Stimulated activated CD8-positive, alpha-beta memory T cell treated with anti-CD3 and anti-CD28 coated beads, Interleukin-4, amount 100 ng/mL, for 24 hours (primary cell): ENCODE measurements around the gene C8A.

ENCODE experiments used
- DNase-seq: peaks from one replicate; pipeline ENCODE4 v3.0.0-alpha.2; 2020; ENCODE audit warnings: low read depth

The C8A gene

DNA sequence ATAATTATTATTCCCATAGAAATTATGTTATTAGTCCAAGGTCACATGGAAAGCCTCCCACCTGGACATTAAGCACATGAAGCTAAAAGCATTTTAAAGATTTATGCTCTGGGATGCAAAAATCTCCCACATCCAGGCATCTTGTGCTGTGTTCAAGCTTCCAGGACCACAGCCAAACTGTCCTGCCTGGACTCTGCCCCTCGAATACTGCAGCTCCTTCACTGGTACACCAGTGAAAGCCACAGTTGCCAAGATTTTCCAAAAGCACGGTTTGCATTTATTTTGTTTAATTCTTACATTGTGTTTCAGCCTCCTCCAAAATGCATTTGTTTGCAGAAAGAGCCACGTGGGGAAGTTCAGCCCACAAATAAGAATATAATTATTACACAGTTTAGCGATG, 72.6 kb downstream of the C8A start:
- DNase-seq, result no peak

DNA sequence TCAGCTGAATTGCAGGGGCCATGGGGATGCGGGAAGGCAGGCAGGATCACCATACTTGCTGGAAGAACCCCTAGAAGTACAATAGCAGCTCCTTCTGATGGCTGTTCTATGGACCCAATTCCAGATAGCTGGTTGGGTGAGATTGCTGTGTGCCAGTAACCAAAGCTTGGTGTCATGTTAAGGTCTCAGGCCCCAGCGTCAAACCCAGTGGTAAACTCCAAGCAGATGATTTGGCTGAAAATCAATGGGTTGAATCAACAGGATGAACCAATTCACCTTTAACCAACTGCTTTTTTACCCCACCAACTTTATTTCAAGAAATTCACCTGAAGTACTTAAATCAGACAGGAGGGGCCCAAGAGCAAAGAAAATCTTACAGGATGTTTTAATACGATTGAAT, 73.4 kb downstream of the C8A start:
- no peak for DNase-seq

DNA sequence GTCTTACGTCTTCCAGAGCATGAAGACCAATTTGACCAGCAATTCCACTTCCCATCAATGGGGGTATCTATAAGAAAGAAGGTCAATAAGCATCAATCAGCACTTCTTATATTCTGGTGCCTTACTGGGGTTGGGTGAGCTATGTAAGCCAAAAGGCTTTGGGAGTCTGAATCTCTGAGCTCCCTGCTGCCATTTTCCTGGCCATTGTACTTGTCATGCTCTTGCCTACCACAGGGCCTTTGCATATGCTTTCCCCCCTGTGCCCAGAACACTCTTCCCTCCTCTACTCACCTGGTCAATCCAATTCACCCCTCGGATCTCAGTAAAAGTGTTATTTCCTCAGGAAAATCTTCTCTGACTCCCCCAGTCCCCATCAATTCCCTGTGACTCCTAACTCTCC, 74.9 kb downstream of the C8A start:
- no peak for DNase-seq

DNA sequence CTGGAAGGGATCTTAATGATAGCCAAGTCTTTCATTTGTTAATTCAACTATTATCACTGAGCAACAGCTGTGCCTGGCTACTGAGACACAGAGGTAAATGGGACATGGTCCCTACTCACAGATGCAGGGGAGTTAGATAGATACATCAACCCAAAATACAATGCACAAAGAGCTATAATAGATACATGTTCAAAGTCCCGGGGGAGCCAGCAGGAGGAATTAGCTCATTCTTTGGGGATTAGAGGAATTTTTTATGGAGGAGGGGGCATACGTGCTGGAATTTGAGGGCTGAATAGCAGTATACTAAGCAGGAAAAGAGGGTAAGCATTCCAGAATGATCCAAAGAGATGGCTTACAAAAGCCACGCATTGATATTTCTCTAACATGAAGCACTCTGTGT, 76.6 kb downstream of the C8A start:
- no peak for DNase-seq

DNA sequence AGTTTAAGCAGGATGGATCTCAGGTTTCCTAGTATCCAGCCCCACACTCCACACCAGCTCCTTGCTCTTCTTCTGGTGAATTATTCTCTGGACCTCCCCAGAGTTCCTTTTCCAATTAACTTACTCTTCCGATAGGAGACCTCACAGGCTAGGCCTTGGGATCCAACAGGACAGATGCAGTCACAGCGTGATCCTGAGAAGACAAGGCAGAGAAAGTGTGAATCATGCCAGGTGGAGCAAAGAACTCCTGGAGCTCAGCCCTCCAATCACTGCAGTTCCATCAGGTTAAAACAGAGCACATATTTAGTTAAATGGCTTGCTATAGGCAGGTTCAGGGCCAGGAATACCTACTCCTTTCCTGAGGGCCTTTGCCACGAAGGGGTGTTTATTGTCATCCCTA, 77.1 kb downstream of the C8A start:
- DNase-seq, result no peak

DNA sequence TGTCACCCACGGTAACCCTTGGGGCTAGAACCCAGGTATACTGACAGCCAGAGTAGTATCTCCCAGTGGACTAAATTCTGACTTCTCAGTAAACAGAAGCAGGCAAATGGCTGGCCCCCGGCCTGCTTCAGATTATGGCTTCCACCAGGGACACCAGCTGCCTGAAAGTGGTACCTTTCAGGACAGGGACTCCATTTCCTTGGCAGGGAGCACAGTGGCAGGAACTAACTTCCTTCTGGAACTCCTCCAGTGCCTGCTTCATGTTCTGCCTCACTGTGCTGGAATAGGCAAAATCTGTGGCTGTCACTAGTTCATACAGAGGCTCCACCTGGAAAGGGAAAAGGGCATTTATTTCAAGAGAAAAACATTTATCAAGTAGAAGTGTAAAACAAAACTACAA, 78.6 kb downstream of the C8A start:
- no peak for DNase-seq

DNA sequence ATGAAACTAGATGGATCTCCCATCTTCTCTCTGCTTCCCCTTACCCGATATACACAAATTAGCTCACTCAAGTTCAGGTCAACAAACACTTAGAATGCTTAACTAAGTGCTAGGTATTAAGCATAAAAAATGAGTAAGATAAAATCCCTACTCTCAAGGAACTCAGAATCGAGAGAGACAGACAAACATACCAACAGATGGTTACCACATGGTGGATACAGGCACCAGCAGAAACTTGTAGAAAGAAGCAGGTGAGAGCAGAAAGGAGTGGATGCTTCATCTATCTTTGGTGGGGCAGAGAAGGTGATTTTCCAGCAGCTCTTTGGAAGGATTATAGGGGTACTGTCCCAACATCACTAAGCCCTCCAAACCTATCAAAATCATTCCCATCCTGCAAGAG, 79.0 kb downstream of the C8A start:
- no peak for DNase-seq

DNA sequence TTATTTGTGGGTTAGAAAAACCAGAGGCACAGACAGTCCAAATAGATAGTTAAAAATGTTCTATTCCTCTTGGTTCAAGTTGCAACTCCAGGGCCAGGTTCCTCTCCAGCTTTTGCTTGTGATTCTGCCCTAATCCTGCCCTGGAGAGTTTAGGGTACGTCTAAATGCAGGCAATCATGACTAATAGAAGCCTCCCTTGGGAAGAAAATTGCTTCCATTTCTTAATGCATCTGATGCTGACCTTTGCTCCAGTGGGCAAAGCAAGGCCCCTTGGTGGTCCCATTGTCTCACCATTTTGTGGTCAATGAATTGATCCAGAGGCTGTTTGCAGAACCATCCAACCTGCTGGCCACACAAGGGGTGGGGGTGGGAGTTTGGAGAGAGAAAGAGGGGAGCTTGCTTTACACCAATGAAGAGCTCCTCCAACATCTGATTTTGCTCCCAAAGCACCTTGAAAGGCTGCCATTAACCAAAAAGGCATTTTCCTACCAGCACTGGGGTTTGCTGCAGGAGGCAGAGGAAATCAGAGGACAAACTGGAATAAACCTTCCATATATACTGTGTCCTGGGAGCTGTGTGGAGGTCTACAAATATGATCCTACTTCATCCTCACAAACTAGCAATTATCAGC, 79.9 kb downstream of the C8A start:
- no peak for DNase-seq

DNA sequence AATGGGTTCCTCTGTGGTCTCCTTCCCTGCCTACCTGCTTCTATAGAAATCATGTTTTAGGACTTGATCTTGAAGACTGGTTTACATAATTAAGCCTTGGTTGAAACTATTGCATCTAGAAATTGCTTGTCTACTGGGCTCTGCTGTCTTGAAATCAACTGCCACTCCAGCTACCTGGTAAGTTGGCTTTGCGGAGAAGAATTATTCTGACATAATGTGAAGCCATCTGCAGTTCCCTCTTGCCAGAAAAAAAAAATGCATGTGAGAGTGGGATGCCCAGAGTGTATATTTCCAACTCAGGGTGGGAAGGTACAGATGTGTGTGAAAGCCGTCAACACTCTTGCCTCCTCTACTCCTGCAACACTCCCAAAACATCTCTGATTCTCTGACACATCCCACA, 84.0 kb downstream of the C8A start:
- no peak for DNase-seq

DNA sequence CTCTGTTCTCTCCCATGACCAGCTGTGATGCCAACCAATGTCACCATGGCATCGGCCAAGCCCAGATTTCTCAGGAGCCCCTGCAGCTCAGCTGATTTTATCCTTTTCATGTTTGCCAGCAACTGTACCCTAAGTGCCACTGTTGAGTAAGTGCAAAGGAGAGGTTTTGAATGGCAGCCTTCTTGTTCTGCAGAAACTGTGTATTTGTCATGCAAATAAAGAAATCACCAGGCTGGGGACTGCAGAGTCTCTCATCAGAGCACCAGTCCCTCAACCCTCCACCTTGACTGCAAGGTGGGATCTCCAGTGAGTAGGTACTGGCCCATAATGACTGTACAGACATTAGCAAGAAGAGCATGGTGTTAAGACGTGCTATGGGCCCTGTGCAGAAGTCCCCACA, 84.6 kb downstream of the C8A start:
- no peak for DNase-seq

DNA sequence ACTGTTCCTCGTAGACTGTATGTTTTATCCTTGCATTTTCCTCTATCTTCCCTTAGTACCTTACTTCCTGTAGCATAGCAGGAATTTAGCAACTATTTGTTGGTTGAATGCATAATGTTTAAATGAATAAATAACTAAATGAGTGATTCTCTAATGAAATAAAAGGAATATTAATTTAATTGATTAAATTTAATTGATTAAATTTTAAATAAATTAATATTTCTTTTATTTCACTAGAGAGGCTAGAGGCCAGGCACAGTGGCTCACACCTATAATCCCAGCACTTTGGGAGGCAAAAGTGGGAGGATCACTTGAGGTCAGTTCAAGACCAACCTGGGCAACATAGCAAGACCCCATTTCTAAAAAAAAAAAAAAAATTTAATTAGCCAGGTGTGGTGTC, 85.4 kb downstream of the C8A start:
- no peak for DNase-seq

DNA sequence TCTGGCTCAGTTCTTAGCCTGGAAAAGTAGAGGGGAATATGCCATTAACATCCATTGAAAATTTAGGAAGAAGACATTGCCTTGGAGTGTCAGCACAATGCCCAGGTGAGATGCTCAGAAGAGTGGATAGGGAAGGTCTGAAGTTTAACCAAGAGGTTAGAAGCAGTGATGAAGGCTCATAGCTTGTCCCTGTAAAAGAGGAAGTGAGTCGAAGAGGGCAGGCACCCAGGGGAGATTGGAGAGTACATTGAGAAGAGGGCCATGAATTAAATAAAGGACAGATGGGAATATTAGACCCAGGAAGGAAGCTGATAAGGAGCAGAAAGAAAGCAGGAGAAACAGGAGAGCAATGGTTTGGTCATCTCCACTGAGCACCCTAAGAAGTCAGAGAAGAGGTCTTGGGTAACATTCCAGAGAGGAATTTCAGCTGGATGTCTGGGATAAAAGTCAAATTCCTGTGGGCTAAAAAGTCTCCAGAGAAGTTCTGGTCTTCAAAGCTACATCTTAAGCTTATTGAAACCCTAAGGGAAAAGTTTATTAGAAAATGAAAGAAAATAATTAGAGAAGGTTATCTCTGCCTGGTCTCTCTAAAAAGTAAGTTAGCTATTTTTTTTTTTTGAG, 93.9 kb downstream of the C8A start:
- no peak for DNase-seq

DNA sequence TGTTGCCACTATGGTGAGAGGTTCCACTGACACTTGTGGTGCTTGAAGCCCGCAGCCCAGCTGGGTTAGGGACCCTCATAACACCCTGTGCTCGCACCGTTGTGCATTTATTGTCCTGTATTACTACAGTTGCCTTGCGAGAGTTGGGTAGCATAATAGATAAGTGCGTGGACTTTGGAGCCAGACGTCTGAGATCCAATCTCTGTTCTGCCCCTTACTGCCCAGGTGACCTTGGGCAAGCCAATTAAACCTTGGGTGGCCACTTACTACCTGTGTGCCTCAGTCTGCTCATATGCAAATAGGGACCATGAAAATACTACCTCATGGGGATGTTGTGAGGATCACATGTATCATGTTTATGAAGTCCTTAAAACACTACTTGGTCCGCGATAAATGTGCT, 97.9 kb downstream of the C8A start:
- DNase-seq, result no peak

DNA sequence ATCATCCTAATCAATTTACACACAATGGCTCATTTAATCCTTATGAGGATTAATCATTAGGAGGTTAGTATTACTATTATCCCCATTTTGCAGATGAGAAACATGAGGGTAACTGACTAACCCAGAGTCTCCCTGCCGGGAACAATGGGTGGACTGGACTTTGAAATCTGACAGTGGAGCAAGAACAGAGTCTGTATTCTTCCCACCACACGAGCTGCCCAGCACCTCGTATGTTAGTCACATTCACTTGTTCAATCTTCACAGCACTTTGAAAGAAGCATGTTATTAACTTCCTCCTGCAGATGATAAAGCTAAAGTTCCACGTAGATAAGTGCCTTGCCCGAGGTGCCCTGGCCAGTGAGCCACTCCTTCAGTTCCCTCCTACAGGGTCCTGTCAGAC, 98.8 kb downstream of the C8A start:
- no peak for DNase-seq

DNA sequence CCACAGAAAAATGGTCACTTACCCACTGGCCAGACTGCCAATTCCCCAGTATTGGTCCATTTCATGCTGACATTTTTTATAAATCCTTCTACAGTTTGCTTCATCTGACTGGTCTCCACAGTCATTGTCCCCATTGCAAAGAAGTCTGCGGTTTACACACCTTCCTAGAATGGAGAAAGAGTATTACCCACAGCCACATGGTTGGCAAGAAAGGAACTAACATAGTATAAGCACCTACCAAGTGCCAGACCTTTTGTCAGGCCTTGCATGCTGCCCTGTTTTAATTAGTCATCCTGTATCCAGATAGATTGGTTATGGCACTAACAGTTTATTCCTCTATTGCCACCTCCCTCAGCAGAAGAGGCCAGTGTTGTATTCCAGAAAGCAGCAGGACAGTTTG, 100.1 kb downstream of the C8A start:
- DNase-seq, result no peak

DNA sequence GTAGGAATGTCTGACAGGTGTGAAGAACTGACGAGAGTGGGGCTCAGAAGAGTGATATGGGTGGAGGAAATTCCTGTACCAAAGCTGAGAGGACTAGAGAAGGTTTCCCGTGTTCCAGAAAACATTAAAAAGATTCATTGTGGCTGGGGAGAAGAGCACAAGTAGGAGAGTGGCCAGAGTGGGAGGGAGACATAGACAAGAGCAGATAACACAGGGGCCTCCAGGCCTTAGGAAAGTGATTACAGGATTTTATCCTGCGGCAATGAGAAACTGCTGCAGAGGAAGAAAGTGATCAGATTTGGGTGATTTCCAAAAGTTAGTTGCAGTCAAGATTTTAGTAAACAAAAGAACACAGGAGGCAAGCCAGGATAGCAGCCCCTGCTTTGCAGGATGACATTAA, 103.3 kb downstream of the C8A start:
- no peak for DNase-seq

DNA sequence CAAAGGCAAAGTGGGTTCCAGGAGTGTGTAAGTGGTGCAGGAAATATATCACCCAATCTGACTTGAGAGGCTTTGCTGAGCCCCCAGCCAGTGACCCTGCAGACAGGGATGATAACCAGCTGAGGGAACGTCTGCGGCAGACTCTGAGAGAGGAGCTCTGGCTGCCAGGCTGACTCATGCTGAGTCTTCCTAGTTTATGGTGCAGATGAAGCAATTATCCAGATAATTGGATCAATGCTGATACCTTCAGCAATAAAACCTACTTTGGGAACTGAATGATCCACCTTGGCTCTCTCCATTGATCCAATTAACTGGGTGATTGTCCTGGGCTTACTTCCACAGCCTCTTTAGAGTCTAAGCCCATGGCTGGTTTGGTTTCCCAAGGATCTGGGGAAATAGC, 103.9 kb downstream of the C8A start:
- DNase-seq, result no peak

DNA sequence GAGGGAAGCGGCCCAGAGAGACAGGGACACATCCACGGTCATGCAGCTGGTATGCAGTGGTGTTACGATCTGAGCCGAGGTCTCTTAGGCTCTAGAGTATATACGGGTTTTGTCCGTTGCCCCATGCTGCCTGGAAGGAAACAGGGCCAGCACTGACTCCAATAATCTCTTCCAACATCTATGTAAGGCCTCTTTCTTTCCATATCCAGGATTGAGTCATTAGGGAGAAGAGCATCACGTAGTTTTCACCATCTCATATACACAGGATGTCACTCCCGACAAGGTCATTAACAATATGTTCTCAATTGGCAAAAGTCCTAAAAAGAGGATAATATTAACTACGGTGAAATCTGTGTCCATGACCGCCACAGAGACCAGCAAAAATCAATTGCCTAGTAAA, 106.8 kb downstream of the C8A start:
- DNase-seq, result no peak

DNA sequence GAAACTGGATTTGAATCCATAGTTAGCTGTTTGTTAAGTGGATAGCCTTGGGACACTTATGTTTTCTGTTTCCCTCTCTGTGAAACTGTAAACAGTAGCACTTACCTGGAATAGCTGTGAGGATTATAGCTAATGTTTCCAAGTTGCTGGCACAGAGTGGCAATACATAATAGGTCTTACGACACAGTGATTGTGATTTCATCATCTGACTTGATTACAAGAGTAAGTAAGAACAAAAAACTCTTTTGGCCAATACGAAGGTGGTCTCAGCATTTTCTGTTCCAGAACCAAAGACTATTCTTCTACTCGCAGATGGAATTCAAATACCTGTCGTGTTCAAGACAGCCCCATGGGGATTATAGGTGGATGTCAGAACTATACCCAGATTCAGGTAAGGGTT, 109.1 kb downstream of the C8A start:
- no peak for DNase-seq

DNA sequence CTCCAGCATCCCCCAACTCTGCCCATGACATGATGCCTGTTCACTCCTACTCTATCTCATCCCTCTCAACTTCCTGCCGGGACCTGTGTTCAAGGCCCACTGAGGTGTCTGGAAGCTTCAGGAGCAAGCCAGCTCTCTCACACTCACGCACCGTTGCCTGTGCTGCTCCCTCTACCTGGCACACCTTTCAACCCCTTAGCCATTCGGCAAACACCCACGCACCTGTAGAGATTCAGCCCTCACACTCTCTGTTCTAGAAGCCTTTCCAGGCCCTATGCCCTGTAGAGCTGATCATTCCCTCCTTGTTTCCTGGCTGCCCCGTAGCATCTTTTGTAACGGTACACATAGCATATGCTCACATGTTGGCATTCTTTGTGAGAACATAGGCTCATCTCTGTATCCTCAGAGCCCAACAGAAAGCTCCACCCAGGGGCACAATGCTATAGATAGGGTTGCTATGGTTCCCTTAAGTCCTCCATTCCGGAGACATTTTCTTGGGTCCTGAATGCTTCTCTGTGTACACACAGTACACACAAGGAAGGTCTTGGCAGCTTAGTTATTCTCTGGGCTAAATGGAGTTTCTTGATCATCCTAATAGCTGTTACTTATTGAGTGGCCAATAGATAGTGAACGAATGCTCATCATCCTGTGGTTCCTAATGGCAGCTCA, 109.9 kb downstream of the C8A start:
- DNase-seq, result no peak

DNA sequence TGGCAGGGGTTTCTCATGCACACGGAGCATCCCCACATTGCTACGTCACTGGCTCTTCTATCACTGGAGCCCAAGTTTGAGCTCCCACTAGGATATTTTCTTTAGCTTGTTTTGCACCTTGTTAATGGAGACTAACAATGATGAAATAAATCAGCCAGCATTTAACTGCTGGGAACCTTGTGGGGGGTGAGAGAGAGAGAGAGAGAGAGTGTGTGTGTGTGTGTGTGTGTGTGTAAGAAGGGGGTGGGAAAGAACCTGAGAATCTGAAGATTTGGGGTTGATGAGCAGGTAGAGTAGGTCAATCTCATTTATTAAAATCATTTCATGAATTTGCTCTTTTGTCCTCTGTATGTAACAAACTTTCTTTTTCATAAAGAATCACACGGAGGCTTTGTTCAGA, 110.6 kb downstream of the C8A start:
- DNase-seq, result no peak

DNA sequence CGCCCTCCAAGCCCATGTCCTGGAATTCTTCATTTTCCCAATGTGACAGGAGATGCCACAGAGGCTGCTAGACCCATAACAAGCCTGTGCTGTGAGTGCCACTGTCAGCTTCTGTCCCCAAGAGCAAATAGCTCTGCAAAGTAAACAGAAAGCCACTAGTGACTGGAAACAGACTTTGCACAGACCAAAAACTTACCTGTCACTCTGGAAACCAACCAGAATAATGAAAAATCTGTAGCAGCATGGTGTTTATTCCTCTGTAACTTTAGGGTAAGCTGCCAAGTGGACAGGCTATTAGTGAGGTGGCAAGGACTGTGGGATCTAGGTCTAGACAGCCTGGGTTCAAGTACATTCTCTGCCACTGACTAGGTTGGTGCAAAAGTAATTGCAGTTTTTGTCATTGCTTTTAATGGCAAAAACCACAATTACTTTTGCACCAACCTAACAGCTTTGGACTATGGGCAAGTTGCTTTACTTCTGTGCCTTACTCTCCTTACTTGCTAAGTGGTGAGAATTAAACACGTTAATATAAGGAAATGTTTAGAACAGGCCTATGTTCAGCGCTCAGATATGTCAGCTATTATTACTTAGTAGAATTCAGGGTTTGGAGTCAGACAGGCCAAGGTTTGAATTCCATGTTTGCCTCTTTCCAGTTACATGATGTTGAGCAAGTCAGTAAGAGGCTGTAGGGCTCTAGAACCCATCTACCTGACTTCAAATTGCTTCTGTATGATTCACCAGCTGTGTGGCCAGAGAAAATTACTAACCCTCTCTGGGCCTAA, 111.5 kb downstream of the C8A start, which contains the start of gene C8B:
TSS of gene C8B (minus strand) at position 100 of the 782 bp plus-strand sequence. CDS start at position 33, 67 bp downstream.
- no peak for DNase-seq

DNA sequence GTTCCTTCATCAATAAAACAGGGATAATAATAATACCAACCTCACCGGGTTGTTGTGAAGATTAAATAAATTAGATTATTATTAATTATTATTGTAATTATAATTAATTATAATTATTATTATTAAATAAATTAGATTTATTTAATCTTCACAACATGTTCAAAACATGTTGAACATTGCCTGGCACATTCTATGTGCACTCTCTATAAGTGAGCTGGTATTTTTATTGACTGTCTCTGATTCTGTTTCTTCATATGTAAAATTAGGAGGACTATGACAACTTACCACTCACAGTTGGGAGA, 112.1 kb downstream of the C8A start:
- DNase-seq, result no peak
